ENCODE data around the gene MRM2. TPM values are rescaled to one million over a fixed set of nuclear protein-coding genes. Genes with fewer than 3 reads are reported as not detected.

MRM2 gene
- total RNA-seq, 1 donor from 2014 or later = 22.6 TPM

DNA sequence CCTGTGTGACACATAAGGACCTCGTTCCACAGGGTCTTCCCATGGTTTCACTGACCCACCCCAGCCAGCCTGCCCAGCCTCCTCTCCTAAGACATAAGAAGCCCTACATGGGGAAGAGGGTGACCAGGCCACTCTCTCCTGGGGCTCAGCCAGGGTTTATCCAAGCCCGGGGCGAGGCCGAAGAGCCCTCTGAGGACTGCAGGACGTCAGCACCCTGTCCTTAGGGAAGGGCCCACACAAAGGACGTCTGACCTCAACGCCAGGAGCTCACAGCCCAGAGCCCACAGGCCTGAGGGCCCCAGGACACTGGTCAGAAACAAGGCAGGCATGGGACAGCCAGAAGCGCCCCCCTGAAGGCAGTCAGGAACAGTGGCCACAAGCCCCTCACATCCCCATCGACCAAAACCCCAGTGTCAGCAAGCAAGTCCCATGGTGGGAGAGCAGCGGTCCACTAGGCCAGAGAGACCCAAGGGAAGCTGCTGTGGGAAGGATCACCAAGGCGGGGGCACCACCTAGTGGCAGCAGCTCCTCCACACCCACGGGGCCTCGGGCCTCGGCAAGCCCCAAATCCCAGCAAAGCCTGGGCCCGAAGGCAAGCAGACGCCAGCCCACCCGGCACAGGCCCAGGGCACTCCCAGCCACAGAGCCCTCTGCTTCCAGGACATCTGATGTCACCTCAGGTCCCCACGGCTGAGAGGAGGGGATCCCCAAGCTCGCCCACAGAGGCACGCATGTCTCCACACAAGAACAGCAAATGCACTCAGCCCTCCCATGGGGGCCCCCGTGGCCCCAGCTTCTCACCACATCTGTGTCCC lies 32.7 kb downstream of the MRM2 start:
- H3K9me3 Mint-ChIP-seq (ENCODE audit: unreplicated experiment) = peaks cover 3% of the 10 kb centered on the region
- H3K4me1 ChIP-seq (ENCODE audit: insufficient read depth, low read length) = no peaks in the 10 kb centered on the region
- no peaks in the 10 kb centered on the region for H3K27me3 ChIP-seq (ENCODE audit: insufficient read depth, low read length)
- H3K4me3 Mint-ChIP-seq (ENCODE audit: unreplicated experiment) = no peak overlapping the region
- H3K4me3 ChIP-seq (ENCODE audit: insufficient read depth, low read depth, low read length) = no peak overlapping the region
- H3K27ac ChIP-seq (ENCODE audit: low read depth, low read length) = no peak overlapping the region
- no peak overlapping the region for H3K4me2 ChIP-seq (ENCODE audit: low read length)
- H3K9ac ChIP-seq (ENCODE audit: low read length) = peak overlapping the region; percentile 21
- no peak overlapping the region for H3K27ac Mint-ChIP-seq (ENCODE audit: unreplicated experiment)
- H3K79me2 ChIP-seq (ENCODE audit: insufficient read depth, low read length) = peaks cover 6% of the 10 kb centered on the region
- TF ChIP-seq EZH2 (IDR thresholded peaks at IDR 0.05; ENCODE audit: insufficient read depth, low read length) = no peak
- peak; percentile 67 for TF ChIP-seq CTCF (IDR thresholded peaks at IDR 0.05; ENCODE audit: insufficient read depth, low read depth, low read length)
- DNase-seq (ENCODE audit: low read depth) (peak; percentile 40), FAIRE-seq (no peak)
- no peaks in the 10 kb centered on the region for H3K9me3 ChIP-seq (ENCODE audit: insufficient read depth, low read depth, low read length)
- peaks cover 23% of the 10 kb centered on the region for H3K36me3 Mint-ChIP-seq (ENCODE audit: low read depth, unreplicated experiment)
- H3K4me1 Mint-ChIP-seq (ENCODE audit: low read depth, unreplicated experiment) = peaks cover 13% of the 10 kb centered on the region
- H3K27me3 Mint-ChIP-seq (ENCODE audit: low read depth, unreplicated experiment) = no peaks in the 10 kb centered on the region
- H2AFZ ChIP-seq (ENCODE audit: low read depth, low read length) = no peak overlapping the region
- H4K20me1 ChIP-seq (ENCODE audit: insufficient read depth, low read length) = peaks cover 30% of the 10 kb centered on the region
- H3K36me3 ChIP-seq (ENCODE audit: insufficient read depth, low read length) = peaks cover 6% of the 10 kb centered on the region

GRCh38 chr7:2208712-2209111 lies 33.3 kb downstream of the MRM2 start:
- H3K9ac ChIP-seq (ENCODE audit: low read length) = no peak overlapping the region
- peaks cover 20% of the 10 kb centered on the region for H3K36me3 Mint-ChIP-seq (ENCODE audit: low read depth, unreplicated experiment)
- peaks cover 35% of the 10 kb centered on the region for H4K20me1 ChIP-seq (ENCODE audit: insufficient read depth, low read length)
- no peak overlapping the region for H2AFZ ChIP-seq (ENCODE audit: low read depth, low read length)
- H3K79me2 ChIP-seq (ENCODE audit: insufficient read depth, low read length) = peaks cover 6% of the 10 kb centered on the region
- H3K27ac Mint-ChIP-seq (ENCODE audit: unreplicated experiment) = no peak overlapping the region
- no peaks in the 10 kb centered on the region for H3K9me3 Mint-ChIP-seq (ENCODE audit: unreplicated experiment)
- H3K9me3 ChIP-seq (ENCODE audit: insufficient read depth, low read depth, low read length) = no peaks in the 10 kb centered on the region
- H3K27me3 ChIP-seq (ENCODE audit: insufficient read depth, low read length) = no peaks in the 10 kb centered on the region
- H3K36me3 ChIP-seq (ENCODE audit: insufficient read depth, low read length) = peaks cover 6% of the 10 kb centered on the region
- H3K4me2 ChIP-seq (ENCODE audit: low read length) = no peak overlapping the region
- no peak for FAIRE-seq
- no peak for DNase-seq (ENCODE audit: low read depth)
- H3K4me1 Mint-ChIP-seq (ENCODE audit: low read depth, unreplicated experiment) = peaks cover 20% of the 10 kb centered on the region
- no peak overlapping the region for H3K4me3 Mint-ChIP-seq (ENCODE audit: unreplicated experiment)
- TF ChIP-seq CTCF (IDR thresholded peaks at IDR 0.05; ENCODE audit: insufficient read depth, low read depth, low read length) (no peak), EZH2 (IDR thresholded peaks at IDR 0.05; ENCODE audit: insufficient read depth, low read length) (no peak)
- H3K4me1 ChIP-seq (ENCODE audit: insufficient read depth, low read length) = no peaks in the 10 kb centered on the region
- no peak overlapping the region for H3K27ac ChIP-seq (ENCODE audit: low read depth, low read length)
- H3K27me3 Mint-ChIP-seq (ENCODE audit: low read depth, unreplicated experiment) = no peaks in the 10 kb centered on the region
- no peak overlapping the region for H3K4me3 ChIP-seq (ENCODE audit: insufficient read depth, low read depth, low read length)
